SW480 (cell line): ENCODE data around the gene SCGB1D2.
"Not testable (repeated sequence)": the region's sequence is repeated elsewhere in the genome, so short reads cannot be mapped to it uniquely, and the experiment has no call there.

Source experiments
- DNase-seq: peaks from one replicate; pipeline ENCODE4 v3.0.0-alpha.2; 2016; ENCODE audit warnings: low spot score

Gene SCGB1D2

GRCh38 chr11:62242021-62242420 lies at the start of gene SCGB1D2:
SCGB1D2 (plus strand) TSS chr11:62242239; CDS start chr11:62242308, 69 bp downstream.
- DNase-seq, result peak; percentile 22

GRCh38 chr11:62193952-62194351 lies 48.1 kb upstream of the SCGB1D2 start:
- no peak for DNase-seq

GRCh38 chr11:62195010-62195409 lies 47.0 kb upstream of the SCGB1D2 start:
- DNase-seq, result not testable (repeated sequence)

- DNase-seq, result no peak
Observed at GRCh38 chr11:62195945-62196344, 46.1 kb upstream of the SCGB1D2 start.

- not testable (repeated sequence) for DNase-seq
Observed at GRCh38 chr11:62197400-62197799, 44.6 kb upstream of the SCGB1D2 start.

GRCh38 chr11:62201376-62201775 lies 40.7 kb upstream of the SCGB1D2 start:
- DNase-seq, result peak; percentile 88

- DNase-seq, result peak; percentile 91
Observed at GRCh38 chr11:62202910-62203309, 39.1 kb upstream of the SCGB1D2 start.

GRCh38 chr11:62204430-62204829 lies 37.6 kb upstream of the SCGB1D2 start:
- DNase-seq, result no peak

- DNase-seq, result no peak
Observed at GRCh38 chr11:62205441-62205840, 36.6 kb upstream of the SCGB1D2 start.

GRCh38 chr11:62206276-62207066 lies 35.6 kb upstream of the SCGB1D2 start:
- DNase-seq, result not testable (repeated sequence)

- DNase-seq, result no peak
Observed at GRCh38 chr11:62208785-62209144, 33.3 kb upstream of the SCGB1D2 start.

- peak; percentile 43 for DNase-seq
Observed at GRCh38 chr11:62217191-62217748, 24.8 kb upstream of the SCGB1D2 start.

GRCh38 chr11:62221498-62221897 lies 20.5 kb upstream of the SCGB1D2 start:
- DNase-seq, result no peak

GRCh38 chr11:62223095-62223494 lies 18.9 kb upstream of the SCGB1D2 start:
- no peak for DNase-seq

- peak; percentile 20 for DNase-seq
Observed at GRCh38 chr11:62233730-62234129, 8.3 kb upstream of the SCGB1D2 start.

- no peak for DNase-seq
Observed at GRCh38 chr11:62236187-62236586, 5.9 kb upstream of the SCGB1D2 start.

GRCh38 chr11:62237499-62237898 lies 4.5 kb upstream of the SCGB1D2 start:
- DNase-seq, result no peak

GRCh38 chr11:62238151-62238550 lies 3.9 kb upstream of the SCGB1D2 start:
- no peak for DNase-seq

- DNase-seq, result no peak
Observed at GRCh38 chr11:62241095-62241494, 944 bp upstream of the SCGB1D2 start.

- peak; percentile 19 for DNase-seq
Observed at GRCh38 chr11:62245271-62245753, 3.3 kb downstream of the SCGB1D2 start.

- DNase-seq, result no peak
Observed at GRCh38 chr11:62251698-62252097, 9.7 kb downstream of the SCGB1D2 start.

- no peak for DNase-seq
Observed at GRCh38 chr11:62253999-62254542, 12.0 kb downstream of the SCGB1D2 start.

GRCh38 chr11:62256281-62256680 lies 14.2 kb downstream of the SCGB1D2 start:
- DNase-seq, result no peak
